Erythroblast (primary cell): ENCODE results near the gene SERPINA5.

Experiments used
- GATA1 ChIP-seq: IDR thresholded peaks from 2 replicates; pipeline ENCODE4 v1.6.1; 2011; ENCODE audit warnings: low read depth, mild to moderate bottlenecking, control low read depth, low read length, moderate library complexity
- POLR2A ChIP-seq: IDR thresholded peaks from 2 replicates; pipeline ENCODE4 v1.6.1; 2011; ENCODE audit warnings: mild to moderate bottlenecking, low read length

DNA sequence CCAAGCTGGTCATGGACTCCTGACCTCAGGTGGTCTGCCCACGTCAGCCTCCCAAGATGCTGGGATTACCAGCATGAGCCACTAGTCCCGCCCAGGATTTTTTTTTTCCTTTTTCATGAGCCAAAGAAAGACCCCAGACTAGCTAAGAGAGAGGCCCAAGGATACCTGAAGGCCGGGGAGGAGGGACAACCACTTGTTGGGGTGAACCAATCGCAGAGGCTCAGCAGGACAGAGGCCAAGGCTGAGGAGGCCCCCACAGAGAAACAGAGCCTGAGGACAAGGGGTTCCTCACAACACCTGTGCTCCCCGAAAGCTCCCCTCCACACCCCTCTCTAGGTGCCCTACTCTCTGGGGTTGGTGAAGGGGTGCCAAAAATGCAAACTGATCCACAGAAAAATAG, 30.0 kb downstream of the SERPINA5 start:
- no peak for TF ChIP-seq POLR2A
- no peak for TF ChIP-seq GATA1
